H54 (cell line): ENCODE measurements around the gene ANXA4.

Experiments used
- DNase-seq: peaks from one replicate; pipeline ENCODE4 v3.0.0; 2011; ENCODE audit warnings: low spot score, mixed read lengths; ENCODE audit not compliant: insufficient read length
- FAIRE-seq: peaks from 3 replicates; lab custom pipeline; 2011; peaks lifted over from hg19 to GRCh38; lab: Jason Lieb, UNC
- POLR2A ChIP-seq: IDR thresholded peaks from 2 replicates; pipeline ENCODE4 v1.6.1; 2011; ENCODE audit warnings: low read depth, mild to moderate bottlenecking, low read length

The ANXA4 gene

DNA sequence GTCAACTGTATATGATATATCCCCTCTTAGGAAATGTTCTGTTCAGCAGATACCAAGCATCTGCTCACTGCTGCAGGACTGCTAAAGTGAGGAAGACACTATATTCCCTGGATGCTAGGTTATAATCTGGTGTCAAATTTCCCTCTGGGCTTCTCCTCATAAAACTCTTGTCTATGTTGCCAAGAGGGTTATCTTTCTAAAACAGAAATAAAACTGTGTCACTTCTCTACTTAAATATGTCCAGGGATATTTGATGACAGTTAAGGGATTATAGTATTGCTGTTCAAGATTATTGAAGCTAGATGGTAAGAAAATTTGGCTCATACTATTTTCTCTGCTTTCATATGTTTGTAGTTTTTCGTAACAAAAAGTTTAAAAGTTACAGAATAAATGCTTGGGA is 121.4 kb downstream of the ANXA4 start:
- FAIRE-seq = no peak
- no peak for TF ChIP-seq POLR2A
- DNase-seq = no peak
